ENCODE measurements around the gene ADORA3. TPM values are rescaled to one million over a fixed set of nuclear protein-coding genes. Genes with fewer than 3 reads are reported as not detected.

Gene ADORA3
- polyA plus RNA-seq, 1 donor (not counting 4 experiments of a cell fraction or from before 2014, with no cell fraction given): not detected

DNA sequence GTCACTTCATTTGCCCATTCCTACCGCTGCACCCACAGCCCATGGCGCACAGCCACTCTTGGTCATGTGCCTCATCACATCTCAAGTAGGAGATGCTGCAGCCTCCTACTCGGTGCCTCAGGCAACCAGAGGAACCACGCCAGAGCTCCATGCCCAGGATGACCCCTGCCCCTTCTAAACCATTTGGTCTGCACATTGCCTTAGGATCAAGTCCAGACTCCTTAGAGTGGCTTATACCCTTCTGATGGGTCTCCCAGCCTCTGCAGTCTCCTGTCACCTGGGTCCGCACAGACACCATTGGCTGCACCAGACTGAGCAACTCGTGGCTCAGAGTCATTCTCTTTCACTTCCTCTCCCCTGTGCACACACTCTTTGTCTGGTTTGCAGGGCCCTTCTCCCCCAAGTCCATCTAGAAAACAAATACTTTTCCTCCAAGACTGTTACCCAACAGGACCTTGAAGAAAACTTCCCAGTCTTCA, 2.2 kb upstream of the ADORA3 start:
- no peak overlapping the region for H3K27ac ChIP-seq (ENCODE audit: control insufficient read depth, insufficient read depth, low read length)
- no peaks in the 10 kb centered on the region for H4K20me1 ChIP-seq (ENCODE audit: control insufficient read depth, extremely low read depth, insufficient read depth, low read length)
- H3K4me3 ChIP-seq (ENCODE audit: control insufficient read depth in 2 of 3, extremely low read depth in 1 of 3, insufficient read depth in 2 of 3, low read depth in 1 of 3, low read length in 3 of 3): no peak overlapping the region
- peaks cover 14% of the 10 kb centered on the region for H3K4me1 ChIP-seq (ENCODE audit: control insufficient read depth, extremely low read depth, insufficient read depth, low read length)
- no peaks in the 10 kb centered on the region for H3K9me3 ChIP-seq (ENCODE audit: control insufficient read depth, low read depth, low read length)
- H3K36me3 ChIP-seq (ENCODE audit: control insufficient read depth in 2 of 2, extremely low read depth in 1 of 2, insufficient read depth in 2 of 2, low read length in 2 of 2): no peaks in the 10 kb centered on the region
- no peak overlapping the region for H2AFZ ChIP-seq (ENCODE audit: control insufficient read depth, low read length)
- no peaks in the 10 kb centered on the region for H3K9me1 ChIP-seq (ENCODE audit: control insufficient read depth, extremely low read depth, insufficient read depth, low read length)
- dilution Hi-C loops (cut with MboI; ENCODE audit: extremely low pct_ligation_motif_present, low sequenced_read_pairs): no loop called here
- TF ChIP-seq EZH2 (IDR thresholded peaks at IDR 0.05; ENCODE audit: low read length): no peak
- TF ChIP-seq, protein P1, sequence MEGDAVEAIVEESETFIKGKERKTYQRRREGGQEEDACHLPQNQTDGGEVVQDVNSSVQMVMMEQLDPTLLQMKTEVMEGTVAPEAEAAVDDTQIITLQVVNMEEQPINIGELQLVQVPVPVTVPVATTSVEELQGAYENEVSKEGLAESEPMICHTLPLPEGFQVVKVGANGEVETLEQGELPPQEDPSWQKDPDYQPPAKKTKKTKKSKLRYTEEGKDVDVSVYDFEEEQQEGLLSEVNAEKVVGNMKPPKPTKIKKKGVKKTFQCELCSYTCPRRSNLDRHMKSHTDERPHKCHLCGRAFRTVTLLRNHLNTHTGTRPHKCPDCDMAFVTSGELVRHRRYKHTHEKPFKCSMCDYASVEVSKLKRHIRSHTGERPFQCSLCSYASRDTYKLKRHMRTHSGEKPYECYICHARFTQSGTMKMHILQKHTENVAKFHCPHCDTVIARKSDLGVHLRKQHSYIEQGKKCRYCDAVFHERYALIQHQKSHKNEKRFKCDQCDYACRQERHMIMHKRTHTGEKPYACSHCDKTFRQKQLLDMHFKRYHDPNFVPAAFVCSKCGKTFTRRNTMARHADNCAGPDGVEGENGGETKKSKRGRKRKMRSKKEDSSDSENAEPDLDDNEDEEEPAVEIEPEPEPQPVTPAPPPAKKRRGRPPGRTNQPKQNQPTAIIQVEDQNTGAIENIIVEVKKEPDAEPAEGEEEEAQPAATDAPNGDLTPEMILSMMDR (optimal IDR thresholded peaks at IDR 0.05 in 1 of 3, IDR thresholded peaks at IDR 0.05 in 1 of 3, conservative IDR thresholded peaks at IDR 0.05 in 1 of 3; ENCODE audit: extremely low read depth in 1 of 3, insufficient read depth in 2 of 3, low read length in 3 of 3): no peak
- DNase-seq (ENCODE audit: low read depth, low spot score) (no peak), FAIRE-seq (no peak)
- H3K9ac ChIP-seq (ENCODE audit: control insufficient read depth, extremely low read depth, insufficient read depth, low read length): no peak overlapping the region
- no peaks in the 10 kb centered on the region for H3K79me2 ChIP-seq (ENCODE audit: control insufficient read depth, insufficient read depth, low read length)
- no peak overlapping the region for H3K4me2 ChIP-seq (ENCODE audit: control insufficient read depth, extremely low read depth, insufficient read depth, low read depth, low read length)
- peaks cover 13% of the 10 kb centered on the region for H3K27me3 ChIP-seq (ENCODE audit: control insufficient read depth, extremely low read depth, insufficient read depth, low read length)

DNA sequence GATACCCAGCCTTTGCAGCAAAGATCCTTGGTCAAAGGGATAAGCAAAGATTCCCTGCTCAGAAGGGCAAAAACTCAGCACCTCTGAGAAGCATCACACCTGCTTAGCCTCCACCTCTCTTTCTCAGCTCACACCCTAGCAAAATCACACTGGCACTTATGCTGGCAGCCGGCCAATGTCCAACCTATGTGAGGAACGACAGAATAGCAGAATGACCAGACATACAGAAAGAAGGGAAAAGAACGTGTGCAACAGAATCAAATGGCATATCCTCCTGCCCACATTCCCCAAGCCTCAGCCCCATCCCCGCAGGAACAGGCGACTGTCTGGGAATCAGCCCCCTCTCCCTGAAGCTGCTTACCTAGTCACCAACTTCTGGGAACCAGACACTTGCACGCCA, 664 bp upstream of the ADORA3 start:
- no peak overlapping the region for H3K9ac ChIP-seq (ENCODE audit: control insufficient read depth, extremely low read depth, insufficient read depth, low read length)
- H3K36me3 ChIP-seq (ENCODE audit: control insufficient read depth in 2 of 2, extremely low read depth in 1 of 2, insufficient read depth in 2 of 2, low read length in 2 of 2): no peaks in the 10 kb centered on the region
- no peaks in the 10 kb centered on the region for H3K79me2 ChIP-seq (ENCODE audit: control insufficient read depth, insufficient read depth, low read length)
- no peak overlapping the region for H3K27ac ChIP-seq (ENCODE audit: control insufficient read depth, insufficient read depth, low read length)
- no peaks in the 10 kb centered on the region for H3K9me3 ChIP-seq (ENCODE audit: control insufficient read depth, low read depth, low read length)
- FAIRE-seq (no peak), DNase-seq (ENCODE audit: low read depth, low spot score) (no peak)
- no peaks in the 10 kb centered on the region for H4K20me1 ChIP-seq (ENCODE audit: control insufficient read depth, extremely low read depth, insufficient read depth, low read length)
- H3K27me3 ChIP-seq (ENCODE audit: control insufficient read depth, extremely low read depth, insufficient read depth, low read length): peaks cover 13% of the 10 kb centered on the region
- H3K4me3 ChIP-seq (ENCODE audit: control insufficient read depth in 2 of 3, extremely low read depth in 1 of 3, insufficient read depth in 2 of 3, low read depth in 1 of 3, low read length in 3 of 3): no peak overlapping the region
- H3K9me1 ChIP-seq (ENCODE audit: control insufficient read depth, extremely low read depth, insufficient read depth, low read length): no peaks in the 10 kb centered on the region
- no peak overlapping the region for H2AFZ ChIP-seq (ENCODE audit: control insufficient read depth, low read length)
- H3K4me2 ChIP-seq (ENCODE audit: control insufficient read depth, extremely low read depth, insufficient read depth, low read depth, low read length): no peak overlapping the region
- peaks cover 14% of the 10 kb centered on the region for H3K4me1 ChIP-seq (ENCODE audit: control insufficient read depth, extremely low read depth, insufficient read depth, low read length)
- dilution Hi-C loops (cut with MboI; ENCODE audit: extremely low pct_ligation_motif_present, low sequenced_read_pairs): no loop called here
- TF ChIP-seq, protein P1 (optimal IDR thresholded peaks at IDR 0.05 in 1 of 3, IDR thresholded peaks at IDR 0.05 in 1 of 3, conservative IDR thresholded peaks at IDR 0.05 in 1 of 3; ENCODE audit: extremely low read depth in 1 of 3, insufficient read depth in 2 of 3, low read length in 3 of 3): no peak
- no peak for TF ChIP-seq EZH2 (IDR thresholded peaks at IDR 0.05; ENCODE audit: low read length)

Data from keratinocyte (primary cell).